Measurements from ENCODE around the gene NFYA.

- TF ChIP-seq POLR2A (IDR thresholded peaks at IDR 0.05), result no peak
- TF ChIP-seq CTCF (IDR thresholded peaks at IDR 0.05), result no peak
Measured at GRCh38 chr6:41061196-41061726, 11.5 kb upstream of the NFYA start.

Measured in right lobe of liver (tissue), 4 donors.